Cerebellar cortex (tissue), 1 donor: ENCODE data around the gene SCARF1.
A peak's percentile ranks its signal among the peaks of the same experiment; 100 is the strongest.

Source experiments
- DNase-seq: peaks from one replicate; pipeline ENCODE4 v3.0.0-alpha.2; 2015; ENCODE audit warnings: low spot score

SCARF1 gene

GRCh38 chr17:1597861-1598342 lies 47.6 kb downstream of the SCARF1 start:
- DNase-seq: no peak

DNA sequence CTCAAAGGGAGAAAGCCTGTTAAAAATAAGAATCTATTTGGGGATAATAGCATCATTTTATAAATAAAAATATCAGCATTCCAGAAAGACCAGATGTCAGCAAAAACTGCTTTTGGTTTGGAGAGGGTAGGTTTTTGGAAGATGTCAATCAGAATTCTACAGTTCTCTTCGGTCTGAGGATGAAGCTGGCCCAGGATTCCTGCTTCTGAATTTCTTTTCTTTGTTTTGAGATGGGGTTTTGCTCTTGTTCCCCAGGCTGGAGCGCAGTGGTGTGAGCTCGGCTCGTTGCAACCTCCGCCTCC lies 52.0 kb downstream of the SCARF1 start:
- no peak for DNase-seq

GRCh38 chr17:1592751-1593629 lies 52.5 kb downstream of the SCARF1 start:
- peak; percentile 60 for DNase-seq

- DNase-seq: no peak
These were observed 54.0 kb downstream of the SCARF1 start for GRCh38 chr17:1591474-1592090.

- DNase-seq: peak; percentile 65
These were observed 54.6 kb downstream of the SCARF1 start for GRCh38 chr17:1590747-1591473.

- peak; percentile 89 for DNase-seq
These were observed 55.3 kb downstream of the SCARF1 start for GRCh38 chr17:1590029-1590746.

DNA sequence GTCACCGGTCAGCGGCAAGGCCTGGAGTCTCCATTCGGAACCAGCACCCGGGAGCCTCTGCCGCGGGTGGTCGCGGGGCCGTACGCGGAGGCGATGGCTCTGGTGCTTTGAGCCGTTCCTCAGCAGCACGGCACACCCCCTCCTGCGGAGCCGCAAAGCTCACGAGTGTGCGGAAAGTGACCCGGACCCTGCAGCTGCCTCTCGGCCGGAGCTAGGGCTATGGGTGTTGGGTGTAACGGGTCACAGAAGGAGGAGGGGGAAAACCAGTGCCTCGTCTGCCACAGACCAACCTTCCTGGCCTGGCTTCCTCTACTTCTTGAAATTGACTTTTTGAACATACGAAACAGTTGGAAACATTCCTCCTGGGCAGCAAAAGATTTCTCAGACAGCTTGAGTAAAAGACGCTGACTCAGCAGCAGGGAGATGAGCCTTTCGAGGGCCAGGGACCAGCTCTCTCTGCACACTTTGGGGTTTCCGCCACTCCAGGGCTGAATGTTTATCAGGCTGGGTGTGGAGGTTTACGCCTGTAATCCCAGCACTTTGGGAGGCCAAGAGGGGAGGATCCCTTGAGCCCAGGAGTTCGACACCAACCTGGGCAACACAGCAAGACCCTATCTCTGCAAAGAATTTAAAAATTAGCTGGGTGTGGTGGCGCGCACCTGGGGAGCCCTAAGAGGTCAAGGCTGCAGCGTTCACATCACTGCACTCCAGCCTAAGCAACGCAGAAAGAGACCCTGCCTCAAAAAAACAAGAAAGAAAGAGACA lies 56.5 kb downstream of the SCARF1 start:
- no peak for DNase-seq

DNA sequence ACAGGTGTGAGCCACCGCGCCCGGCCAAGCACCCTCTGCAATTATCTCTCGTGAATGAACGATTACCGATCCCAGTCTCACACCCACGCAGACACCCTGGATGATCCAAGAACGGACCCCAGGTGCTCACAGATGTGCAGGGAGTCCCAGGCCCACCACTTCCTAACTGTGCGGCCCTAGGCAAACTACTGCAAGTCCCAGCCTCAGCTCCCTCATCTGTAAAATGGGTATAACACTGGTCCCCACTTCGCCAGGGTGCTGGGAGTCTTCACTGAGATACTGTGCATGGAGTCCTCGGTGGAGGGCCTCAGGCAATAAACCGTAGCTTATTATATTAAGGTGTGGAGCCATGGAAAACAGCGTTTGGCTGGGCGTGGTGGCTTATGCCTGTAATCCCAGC lies 61.4 kb downstream of the SCARF1 start:
- DNase-seq: no peak
